ENCODE results near the gene COL28A1.
A peak's percentile ranks its signal among the peaks of the same experiment; 100 is the strongest.

The COL28A1 gene

DNA sequence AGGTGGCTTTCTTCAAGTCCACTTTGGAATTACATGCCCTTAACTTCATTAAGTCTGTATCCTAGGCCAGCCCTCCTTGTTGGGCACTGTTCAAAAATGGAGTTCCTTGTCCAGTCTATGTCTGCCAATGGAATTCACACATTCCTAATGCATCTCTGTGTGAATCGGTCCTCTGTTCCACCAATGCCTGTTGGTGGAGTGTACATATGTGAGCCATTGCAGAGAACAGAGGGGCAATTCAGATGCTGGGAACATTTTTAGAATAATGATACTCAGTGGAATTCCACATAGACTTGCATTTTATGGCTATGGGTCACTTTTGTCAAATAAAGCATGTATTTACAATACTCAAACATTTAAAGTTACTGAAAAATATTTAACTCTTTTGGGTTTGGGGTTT, 108.3 kb downstream of the COL28A1 start:
- Histone ChIP-seq H3K36me3 (ENCODE audit: insufficient read depth) (no peaks in the 10 kb centered on the region), H3K4me3 (IDR thresholded peaks at IDR 0.05; ENCODE audit: insufficient read depth, low read depth, low read length) (no peak overlapping the region), H2AFZ (ENCODE audit: low read depth) (no peak overlapping the region), H4K20me1 (ENCODE audit: insufficient read depth) (no peaks in the 10 kb centered on the region), H3K27me3 (ENCODE audit: insufficient read depth, low read depth) (no peaks in the 10 kb centered on the region), H3K4me2 (no peak overlapping the region), H3K9ac (no peak overlapping the region), H3K27ac (no peak overlapping the region), H3K4me1 (ENCODE audit: low read depth, poor library complexity, severe bottlenecking) (peaks cover 6% of the 10 kb centered on the region), H3K79me2 (ENCODE audit: insufficient read depth, low read depth) (no peaks in the 10 kb centered on the region)
- TF ChIP-seq, protein P1, sequence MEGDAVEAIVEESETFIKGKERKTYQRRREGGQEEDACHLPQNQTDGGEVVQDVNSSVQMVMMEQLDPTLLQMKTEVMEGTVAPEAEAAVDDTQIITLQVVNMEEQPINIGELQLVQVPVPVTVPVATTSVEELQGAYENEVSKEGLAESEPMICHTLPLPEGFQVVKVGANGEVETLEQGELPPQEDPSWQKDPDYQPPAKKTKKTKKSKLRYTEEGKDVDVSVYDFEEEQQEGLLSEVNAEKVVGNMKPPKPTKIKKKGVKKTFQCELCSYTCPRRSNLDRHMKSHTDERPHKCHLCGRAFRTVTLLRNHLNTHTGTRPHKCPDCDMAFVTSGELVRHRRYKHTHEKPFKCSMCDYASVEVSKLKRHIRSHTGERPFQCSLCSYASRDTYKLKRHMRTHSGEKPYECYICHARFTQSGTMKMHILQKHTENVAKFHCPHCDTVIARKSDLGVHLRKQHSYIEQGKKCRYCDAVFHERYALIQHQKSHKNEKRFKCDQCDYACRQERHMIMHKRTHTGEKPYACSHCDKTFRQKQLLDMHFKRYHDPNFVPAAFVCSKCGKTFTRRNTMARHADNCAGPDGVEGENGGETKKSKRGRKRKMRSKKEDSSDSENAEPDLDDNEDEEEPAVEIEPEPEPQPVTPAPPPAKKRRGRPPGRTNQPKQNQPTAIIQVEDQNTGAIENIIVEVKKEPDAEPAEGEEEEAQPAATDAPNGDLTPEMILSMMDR (conservative IDR thresholded peaks at IDR 0.05; ENCODE audit: low read depth, low read length): no peak

DNA sequence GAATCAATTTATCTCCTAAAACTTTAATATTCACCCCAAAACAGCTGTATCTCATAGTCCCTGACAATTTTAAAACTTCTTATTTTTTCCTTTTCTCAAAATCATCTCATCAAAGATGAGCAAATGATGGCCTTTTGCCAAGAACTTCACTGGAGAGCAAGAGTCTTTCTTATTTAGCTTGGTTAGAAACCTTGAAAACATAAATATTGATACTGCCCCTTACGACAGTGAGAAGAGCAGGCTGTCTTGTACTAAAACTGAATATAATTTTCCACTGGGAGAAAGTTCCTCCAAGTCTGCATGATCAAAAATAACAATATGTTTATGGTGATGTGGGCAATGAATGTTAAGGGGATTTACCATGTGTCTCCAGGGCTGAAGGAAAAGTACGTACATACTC, 109.0 kb downstream of the COL28A1 start:
- H4K20me1 ChIP-seq (ENCODE audit: insufficient read depth): no peaks in the 10 kb centered on the region
- TF ChIP-seq, protein P1 (conservative IDR thresholded peaks at IDR 0.05; ENCODE audit: low read depth, low read length): no peak
- no peaks in the 10 kb centered on the region for H3K27me3 ChIP-seq (ENCODE audit: insufficient read depth, low read depth)
- H3K9ac ChIP-seq: no peak overlapping the region
- H3K4me3 ChIP-seq (IDR thresholded peaks at IDR 0.05; ENCODE audit: insufficient read depth, low read depth, low read length): no peak overlapping the region
- no peak overlapping the region for H2AFZ ChIP-seq (ENCODE audit: low read depth)
- no peak overlapping the region for H3K4me2 ChIP-seq
- no peak overlapping the region for H3K27ac ChIP-seq
- peaks cover 6% of the 10 kb centered on the region for H3K4me1 ChIP-seq (ENCODE audit: low read depth, poor library complexity, severe bottlenecking)
- H3K36me3 ChIP-seq (ENCODE audit: insufficient read depth): no peaks in the 10 kb centered on the region
- H3K79me2 ChIP-seq (ENCODE audit: insufficient read depth, low read depth): no peaks in the 10 kb centered on the region

DNA sequence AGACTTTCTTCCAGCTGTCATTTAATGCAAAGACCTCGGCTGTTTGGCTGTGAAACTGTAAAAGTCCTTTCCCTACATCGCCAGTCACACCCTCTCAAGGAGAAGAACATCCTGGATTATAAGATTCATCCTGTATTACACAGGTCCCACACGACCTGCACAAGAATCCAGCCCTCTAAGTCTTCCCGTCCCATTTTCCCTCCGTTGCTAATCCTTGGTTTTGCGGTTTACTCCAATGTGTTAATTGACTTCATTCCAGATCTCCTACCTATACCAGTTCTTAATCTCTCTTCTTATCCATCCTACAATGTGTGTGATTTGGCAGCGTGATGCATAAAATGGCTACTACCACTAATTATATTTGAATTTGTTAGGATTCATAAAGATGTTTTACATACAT, 110.4 kb downstream of the COL28A1 start:
- Histone ChIP-seq H3K27me3 (ENCODE audit: insufficient read depth, low read depth) (no peaks in the 10 kb centered on the region), H3K36me3 (ENCODE audit: insufficient read depth) (no peaks in the 10 kb centered on the region), H3K9ac (no peak overlapping the region), H3K79me2 (ENCODE audit: insufficient read depth, low read depth) (no peaks in the 10 kb centered on the region), H3K4me3 (IDR thresholded peaks at IDR 0.05; ENCODE audit: insufficient read depth, low read depth, low read length) (no peak overlapping the region), H4K20me1 (ENCODE audit: insufficient read depth) (no peaks in the 10 kb centered on the region), H2AFZ (ENCODE audit: low read depth) (peak overlapping the region; percentile 90), H3K4me1 (ENCODE audit: low read depth, poor library complexity, severe bottlenecking) (peaks cover 6% of the 10 kb centered on the region), H3K27ac (no peak overlapping the region), H3K4me2 (no peak overlapping the region)
- TF ChIP-seq, protein P1 (conservative IDR thresholded peaks at IDR 0.05; ENCODE audit: low read depth, low read length): no peak

DNA sequence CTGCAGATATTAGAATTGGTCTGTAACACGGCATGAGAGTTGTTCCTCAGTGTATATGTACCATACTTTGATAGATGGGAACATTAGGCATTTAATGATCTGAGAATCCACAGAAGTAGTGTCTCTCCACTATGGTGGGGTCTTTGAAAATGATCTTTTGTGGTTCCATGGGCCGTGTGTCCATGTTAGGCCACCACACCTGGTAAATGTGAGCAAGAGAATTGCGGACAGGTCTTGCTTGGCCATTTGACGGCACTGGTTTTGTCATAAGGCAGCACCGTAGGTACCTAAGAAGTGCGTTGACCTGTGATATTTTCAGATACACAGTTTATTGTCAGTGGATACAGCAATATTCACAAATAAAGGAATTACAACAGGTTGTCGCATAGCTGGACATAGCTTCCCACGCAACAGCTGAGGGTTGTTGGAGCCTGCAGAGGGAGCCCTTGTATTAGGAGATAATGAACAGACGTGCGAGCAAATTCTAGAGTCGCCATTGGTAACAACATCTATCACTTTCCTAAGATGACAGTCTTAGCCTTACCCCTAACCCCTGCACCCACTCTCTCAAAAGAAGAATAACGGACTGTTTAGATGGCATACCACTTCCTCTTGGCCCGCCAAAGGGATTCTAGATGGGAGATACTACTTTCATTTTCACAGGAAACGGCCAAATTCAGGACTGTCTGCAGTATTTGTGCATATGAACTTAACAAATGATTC, 111.4 kb downstream of the COL28A1 start:
- TF ChIP-seq, protein P1 (conservative IDR thresholded peaks at IDR 0.05; ENCODE audit: low read depth, low read length): peak; percentile 77
- Histone ChIP-seq H3K27me3 (ENCODE audit: insufficient read depth, low read depth) (no peaks in the 10 kb centered on the region), H3K9ac (peak overlapping the region; percentile 11; the same call in 1 of the 2 replicates), H4K20me1 (ENCODE audit: insufficient read depth) (no peaks in the 10 kb centered on the region), H3K4me3 (IDR thresholded peaks at IDR 0.05; ENCODE audit: insufficient read depth, low read depth, low read length) (no peak overlapping the region), H3K79me2 (ENCODE audit: insufficient read depth, low read depth) (no peaks in the 10 kb centered on the region), H3K36me3 (ENCODE audit: insufficient read depth) (no peaks in the 10 kb centered on the region), H3K4me2 (peak overlapping the region; percentile 65), H2AFZ (ENCODE audit: low read depth) (peak overlapping the region; percentile 90), H3K27ac (no peak overlapping the region), H3K4me1 (ENCODE audit: low read depth, poor library complexity, severe bottlenecking) (peaks cover 6% of the 10 kb centered on the region)
